Left renal cortex interstitium (tissue), 4 donors: ENCODE data around the gene DCAF11. TPM values are rescaled to one million over a fixed set of nuclear protein-coding genes. Genes with fewer than 3 reads are reported as not detected.

Experiments used
- DNase-seq, 4 donors: peaks; one replicate each; pipeline ENCODE4 v3.0.0-alpha.2; 2013; ENCODE audit warnings: low read depth in 4 of 4, low spot score in 2 of 4, missing footprints in 1 of 4
- polyA plus RNA-seq, 4 donors: library from polyadenylated mRNA; unstranded; fragments of 120-200 nt; gene quantifications; one replicate each; pipeline ENCODE4 v1.2.1, GENCODE V29; 2013; ENCODE audit not compliant: insufficient read length in 4 of 4

Gene DCAF11
- polyA plus RNA-seq, result 10 to 100 TPM; 77.2 to 88.6 (median 83.0) TPM

DNA sequence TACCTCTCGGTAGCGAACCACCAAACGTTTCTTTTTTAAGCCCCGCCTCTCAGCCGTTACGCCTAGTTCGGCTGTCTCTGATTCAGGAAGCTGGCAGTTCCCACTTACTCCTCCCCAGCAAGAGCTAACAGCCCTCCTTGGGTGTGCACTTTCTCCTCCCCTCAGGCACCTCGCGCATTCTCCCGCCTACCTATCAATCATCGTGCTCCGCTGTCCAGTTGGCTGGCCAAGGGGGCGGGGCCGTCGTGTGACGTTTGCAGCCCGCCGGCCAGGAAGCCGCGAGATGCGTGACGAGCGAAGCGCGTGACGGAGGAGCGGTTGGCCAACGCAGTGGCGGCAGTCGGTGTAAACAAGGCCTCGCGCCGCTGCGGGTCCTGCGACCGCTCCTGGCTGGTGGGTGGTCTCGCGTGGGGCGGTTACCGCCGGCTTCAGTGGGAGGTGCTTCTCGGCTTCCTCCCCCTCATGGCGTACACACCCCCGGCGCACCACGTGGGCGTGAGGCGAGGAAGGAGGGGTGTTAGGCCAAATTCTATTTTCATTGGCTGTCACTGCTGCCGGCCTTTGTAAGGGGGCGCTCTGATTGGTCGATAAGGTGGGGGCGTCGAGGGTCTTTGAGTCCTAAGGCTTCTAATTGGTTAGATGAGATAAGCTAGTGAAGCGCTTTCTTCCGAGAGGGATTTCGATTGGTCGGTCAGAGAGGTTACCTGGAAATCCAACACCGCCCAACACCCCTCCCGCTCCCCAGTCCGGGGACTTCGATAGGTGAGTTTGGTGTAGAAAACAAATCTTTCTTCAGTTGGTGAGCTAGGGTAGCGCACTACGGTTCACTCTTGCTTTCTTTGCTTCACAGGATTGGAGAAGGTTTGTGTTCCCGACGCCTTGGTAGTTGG is at the start of gene DCAF11, which contains the start of gene NRL:
Gene DCAF11, plus strand, starts transcription at position 246 of the 890 bp plus-strand sequence. CDS start 818 bp downstream, outside the sequence.
Gene NRL, minus strand, starts transcription at position 418 of the 890 bp plus-strand sequence. CDS start 32,101 bp downstream, outside the sequence.
- peak; percentile 99 to 100 (median 99) for DNase-seq

DNA sequence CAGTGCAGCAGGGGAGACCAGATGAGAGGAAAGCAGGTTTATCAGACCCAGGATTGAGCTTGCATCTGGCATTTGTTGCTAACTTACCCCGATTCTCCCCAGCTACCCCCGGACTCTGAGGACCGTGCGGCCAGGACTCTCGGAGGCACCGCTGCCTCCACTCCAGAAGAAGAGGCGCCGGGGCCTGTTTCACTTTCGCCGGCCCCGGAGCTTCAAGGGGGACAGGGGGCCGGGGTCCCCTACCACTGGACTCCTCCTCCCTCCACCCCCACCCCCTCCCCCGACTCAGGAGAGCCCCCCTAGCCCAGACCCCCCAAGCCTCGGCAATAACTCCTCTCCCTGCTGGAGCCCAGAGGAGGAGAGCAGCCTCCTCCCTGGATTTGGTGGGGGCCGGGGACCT is 49.7 kb upstream of the DCAF11 start:
- DNase-seq, result no peak

DNA sequence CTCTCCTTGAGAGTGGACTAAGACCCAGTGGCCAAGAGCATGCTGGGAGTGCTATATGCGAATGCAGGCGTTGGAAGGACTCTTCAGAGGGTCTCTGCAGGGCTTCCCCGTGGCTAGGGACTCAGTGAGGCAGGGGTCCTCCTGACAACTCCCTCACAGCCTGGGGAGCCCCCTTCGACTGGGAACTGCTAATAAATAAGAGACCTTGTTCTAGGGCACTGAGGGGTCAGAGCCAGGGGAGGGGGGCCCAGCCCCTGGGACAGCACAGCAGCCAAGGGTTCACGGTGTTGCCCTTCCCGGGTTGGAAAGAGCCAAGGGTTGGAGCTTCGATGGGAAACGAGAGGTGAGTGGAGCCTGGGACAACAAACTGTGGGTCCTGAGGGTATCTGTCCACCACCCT is 49.2 kb upstream of the DCAF11 start:
- DNase-seq, result no peak

DNA sequence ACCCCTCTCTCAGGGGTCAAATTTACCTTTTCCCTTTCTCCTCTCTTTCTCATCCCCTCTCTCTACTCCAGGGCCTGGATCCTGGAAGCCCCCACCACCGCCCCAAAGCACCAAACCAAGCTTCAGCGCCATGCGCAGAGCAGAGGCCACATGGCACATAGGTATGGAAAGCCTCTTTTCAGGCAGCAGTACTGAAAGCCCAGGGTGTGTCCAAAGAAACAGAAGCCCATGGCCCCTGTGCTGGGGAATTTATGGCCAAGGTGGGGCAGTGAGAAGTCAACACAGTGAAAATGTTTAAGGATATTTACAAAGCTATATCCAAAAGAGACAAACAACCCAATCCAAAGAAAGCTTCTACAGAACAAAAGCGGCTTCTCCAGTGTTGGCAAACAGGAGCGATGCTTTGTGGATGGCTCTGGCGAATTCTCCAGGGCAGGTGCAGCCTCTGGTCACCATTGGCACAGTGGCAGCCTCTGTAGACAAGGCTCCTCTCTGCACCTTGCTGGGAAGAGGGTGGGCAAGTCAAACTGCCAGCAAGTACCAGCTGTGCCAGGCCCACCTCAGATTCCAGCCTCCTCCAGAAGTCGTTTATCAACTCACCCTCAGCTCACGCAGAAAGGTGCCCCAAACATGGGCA is 48.0 kb upstream of the DCAF11 start:
- no peak for DNase-seq

DNA sequence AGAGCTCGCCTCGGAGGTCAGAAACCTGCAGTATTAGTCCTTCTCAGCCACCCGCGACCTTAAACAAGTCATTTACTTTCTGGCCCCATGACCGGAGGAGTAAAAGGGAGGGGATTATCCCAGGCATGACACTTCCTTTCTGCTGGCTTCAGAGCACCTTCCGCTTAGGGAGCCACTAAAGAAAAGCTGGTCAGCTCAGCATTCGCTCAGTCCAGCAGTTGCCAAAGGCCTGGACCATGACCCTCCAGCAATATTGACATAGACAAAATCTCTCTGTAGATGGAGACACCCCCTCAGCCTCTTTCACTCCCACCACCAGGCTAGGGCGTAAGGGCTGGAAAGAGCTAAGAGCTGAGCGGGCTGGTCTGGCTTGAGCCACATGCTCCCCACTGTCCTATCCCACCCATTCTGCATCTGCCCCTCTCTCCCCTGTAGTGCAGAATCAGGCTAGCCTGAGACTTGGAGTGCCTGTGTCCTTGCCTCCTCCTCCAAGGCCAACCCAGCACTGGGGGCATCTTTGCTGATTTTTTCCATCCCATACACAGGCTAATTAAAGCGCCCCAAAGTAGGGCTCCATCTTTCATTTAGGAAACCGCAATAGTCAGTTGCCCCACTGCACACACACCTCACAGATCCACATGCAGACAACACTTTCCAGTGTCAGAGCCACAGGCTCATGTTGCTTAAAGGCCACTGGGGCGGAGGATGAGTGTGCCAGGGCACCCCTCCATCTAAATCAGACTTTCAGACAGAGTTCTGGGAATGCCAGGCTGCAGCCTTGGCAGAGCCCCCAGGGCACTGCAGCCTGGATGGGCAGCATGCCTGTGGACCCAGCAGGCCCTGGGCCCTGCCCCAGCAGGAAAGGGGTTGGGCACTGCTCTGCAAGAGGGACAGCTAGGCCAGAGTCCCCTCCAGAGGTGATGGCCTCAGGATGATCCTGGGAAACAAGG is 47.2 kb upstream of the DCAF11 start:
- no peak for DNase-seq

DNA sequence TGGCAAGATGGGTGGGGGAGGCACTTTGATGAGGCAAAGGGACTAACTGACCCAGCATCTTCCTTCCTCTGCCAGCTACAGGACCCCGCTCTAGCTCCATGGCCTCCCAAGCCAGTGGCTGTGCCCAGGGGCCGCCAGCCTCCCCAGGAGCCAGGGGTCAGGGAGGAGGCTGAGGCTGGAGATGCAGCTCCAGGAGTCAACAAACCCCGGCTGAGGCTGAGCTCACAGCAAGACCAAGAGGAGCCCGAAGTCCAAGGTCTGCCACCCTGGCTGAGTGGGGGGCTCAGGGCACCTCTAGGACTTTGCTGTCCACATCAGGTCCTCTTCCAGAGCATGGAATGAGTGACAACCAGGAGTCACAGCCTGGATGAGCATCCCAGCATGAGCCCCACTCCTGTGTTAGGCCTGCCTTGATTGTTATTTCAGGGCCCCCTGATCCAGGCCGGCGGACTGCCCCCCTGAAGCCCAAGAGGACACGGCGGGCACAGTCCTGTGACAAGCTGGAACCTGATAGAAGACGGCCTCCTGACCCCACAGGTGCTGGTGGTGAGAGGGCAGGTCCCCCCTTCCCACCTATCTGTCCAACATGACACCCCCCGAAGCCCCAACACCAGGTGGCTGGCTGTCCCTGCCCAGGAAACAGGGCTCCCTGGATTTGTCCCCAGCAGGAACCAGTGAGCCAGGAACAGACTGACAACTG is 45.7 kb upstream of the DCAF11 start:
- no peak for DNase-seq

DNA sequence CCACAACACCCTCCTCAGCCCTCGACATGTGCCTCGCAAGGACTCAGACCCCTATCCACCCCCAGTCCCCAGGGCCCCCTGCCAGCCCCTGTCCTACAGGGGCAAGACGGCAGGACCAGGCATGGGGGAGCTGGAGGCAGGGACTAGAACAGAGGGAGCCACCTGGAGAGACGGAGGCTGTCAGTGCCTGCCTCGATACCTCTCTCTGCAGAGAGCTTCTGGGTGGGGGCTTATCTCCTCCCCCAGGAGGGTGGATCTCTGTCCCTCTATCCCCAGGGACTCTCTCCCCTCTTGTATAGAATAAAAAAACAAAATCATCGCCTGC is 45.2 kb upstream of the DCAF11 start:
- no peak for DNase-seq

DNA sequence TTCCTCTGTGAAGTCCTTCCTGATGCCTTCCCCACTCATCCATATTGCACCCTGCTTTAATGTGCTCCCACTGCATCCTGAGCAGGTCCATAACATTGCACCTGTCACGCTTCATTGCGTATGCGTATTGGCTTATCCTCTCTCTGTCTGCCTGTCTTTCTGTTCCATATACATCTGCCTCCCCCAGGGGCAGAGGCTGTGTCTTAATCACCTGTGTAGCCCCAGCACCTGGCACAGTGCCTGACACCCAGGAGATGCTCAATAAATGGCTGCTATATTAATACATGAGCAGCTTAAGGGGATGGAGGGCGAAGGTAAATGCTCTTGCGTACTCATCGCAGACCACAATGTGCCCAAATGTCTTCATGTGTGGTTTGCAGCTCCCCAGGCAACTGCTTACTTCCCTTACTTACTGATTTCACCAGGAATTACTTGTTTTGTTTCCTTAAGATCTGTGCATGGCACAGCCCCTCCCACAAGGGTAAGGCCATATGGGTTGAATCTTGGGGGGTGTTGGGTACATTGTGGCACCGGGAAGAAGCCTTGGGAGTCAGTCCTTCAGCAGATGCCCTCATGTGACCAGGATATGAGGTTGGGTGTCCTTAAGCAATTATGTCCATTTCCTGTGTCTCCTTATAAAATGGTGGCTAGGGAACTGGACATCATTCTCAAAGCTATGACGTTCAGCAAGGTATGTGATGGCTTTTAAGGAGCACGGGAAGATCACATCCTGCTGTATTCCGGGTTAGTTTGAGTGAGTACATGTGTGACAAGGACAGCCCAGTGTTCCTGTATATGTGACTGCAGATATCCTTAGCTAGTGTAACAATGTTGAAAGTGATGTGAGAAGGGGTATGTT is 44.1 kb upstream of the DCAF11 start:
- no peak for DNase-seq

DNA sequence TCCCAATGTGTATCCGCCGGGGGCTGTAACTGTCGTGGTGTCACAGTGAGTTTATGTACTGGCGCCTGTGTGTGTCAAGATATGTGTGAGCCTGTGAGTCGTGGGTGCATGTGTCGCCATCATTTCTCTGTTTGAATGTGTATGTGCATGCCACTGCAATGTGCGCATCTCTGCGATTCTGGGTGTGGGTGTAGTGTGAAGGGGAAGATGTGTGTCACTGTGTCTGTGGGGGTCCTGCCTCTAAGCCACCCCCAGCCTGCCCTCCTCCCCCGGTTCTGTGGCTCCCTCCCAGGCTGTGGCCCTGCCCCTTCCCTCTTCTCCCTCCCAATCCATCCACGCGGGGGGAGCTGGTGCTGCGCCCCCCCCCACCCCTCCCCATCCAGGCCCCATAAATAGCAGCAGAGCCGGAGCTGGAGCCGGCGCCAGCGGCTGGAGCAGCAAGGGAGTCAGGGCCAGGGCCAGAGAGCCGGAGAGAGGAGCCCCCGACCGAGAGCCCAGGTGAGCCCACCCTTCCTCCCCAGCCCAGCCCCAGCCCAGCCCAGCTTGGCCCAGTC is 43.4 kb upstream of the DCAF11 start, which contains the start of gene CPNE6:
Gene CPNE6, plus strand, starts transcription at position 419 of the 554 bp plus-strand sequence. CDS start 1,375 bp downstream, outside the sequence.
- no peak for DNase-seq

DNA sequence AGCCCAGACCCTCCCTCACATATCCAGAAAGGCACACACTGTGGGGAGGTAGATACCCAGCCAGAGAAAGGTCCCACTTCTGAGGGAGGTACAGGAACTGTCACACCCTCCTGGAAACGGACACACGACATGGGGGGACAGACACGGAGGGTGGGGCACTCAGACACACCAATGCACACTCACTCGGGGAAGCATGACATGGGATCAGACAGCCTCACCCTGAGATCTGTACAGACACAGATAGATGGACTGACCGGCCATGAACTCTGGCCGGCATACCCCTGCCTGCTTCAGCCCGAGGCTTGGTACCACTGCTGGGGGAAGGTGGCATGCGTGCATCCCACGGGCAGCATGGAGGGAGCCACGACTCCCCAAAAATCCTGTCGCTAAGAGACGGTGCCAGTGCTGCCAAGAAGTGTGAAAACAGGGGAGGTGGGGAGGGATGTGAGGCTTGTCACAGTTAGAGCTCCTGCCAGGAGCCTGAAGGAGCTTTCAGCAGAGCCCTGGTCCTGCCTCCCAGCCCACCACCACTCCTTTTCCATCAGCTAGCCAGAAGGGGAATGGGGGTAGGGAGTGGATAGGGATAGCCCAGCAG is 42.6 kb upstream of the DCAF11 start:
- DNase-seq, result no peak

DNA sequence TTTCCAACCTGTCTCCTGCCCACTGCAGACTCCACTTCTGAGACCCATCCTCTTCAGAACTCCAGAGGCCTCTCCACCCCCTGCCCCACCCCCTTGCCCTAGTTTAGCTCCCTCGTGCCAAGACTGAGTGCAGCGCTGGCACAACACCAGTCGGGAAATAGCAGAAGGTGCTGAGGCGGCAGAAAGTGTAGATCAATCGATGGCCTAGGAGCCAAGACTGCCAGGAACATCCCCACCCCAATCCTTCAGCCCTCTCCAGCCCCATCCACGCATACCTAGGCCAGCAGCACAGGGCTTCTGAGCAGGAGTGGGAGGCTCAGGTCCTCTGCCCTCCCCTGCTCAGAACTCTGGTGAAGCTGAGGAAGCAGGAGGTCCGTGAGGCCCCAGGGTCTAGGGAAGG is 42.1 kb upstream of the DCAF11 start:
- DNase-seq, result no peak

DNA sequence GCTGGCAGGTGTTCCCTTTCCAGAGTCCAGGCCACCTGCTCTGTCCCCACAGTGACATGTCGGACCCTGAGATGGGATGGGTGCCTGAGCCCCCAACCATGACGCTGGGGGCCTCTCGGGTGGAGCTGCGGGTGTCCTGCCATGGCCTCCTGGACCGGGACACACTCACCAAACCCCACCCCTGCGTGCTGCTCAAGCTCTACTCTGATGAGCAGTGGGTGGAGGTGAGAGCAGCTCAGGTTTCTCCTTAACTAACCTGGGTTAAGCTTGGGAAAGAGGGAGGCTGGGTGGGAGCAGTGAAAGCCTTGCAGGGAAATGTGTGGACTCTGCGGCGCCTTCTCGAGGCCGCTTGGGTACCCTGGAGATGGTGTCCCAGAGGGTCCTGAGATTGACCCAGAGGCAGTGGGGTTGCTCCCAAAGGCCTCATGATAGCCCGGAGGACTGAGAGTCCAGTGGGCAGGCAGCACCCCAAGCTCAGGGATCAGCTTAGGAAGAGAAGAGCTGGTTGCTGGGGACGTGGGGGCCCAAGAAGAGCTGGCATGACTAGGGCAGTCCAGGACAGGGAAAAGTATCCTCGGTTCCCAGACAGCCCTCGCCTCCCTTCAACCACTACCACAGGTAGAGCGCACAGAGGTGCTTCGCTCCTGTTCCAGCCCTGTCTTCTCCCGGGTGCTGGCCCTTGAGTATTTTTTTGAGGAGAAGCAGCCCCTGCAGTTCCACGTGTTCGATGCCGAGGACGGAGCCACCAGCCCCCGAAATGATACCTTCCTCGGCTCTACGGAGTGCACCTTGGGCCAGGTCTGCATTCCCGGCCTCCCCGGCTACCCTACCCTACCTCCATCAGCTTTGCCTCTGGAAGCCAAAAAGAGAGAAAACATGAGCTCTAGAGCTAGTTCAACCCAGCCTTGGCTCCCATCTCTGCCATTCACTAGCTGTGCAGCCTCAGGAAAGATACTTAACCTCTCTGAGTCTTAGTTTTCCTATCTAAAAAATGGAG is 41.4 kb upstream of the DCAF11 start:
- no peak for DNase-seq

DNA sequence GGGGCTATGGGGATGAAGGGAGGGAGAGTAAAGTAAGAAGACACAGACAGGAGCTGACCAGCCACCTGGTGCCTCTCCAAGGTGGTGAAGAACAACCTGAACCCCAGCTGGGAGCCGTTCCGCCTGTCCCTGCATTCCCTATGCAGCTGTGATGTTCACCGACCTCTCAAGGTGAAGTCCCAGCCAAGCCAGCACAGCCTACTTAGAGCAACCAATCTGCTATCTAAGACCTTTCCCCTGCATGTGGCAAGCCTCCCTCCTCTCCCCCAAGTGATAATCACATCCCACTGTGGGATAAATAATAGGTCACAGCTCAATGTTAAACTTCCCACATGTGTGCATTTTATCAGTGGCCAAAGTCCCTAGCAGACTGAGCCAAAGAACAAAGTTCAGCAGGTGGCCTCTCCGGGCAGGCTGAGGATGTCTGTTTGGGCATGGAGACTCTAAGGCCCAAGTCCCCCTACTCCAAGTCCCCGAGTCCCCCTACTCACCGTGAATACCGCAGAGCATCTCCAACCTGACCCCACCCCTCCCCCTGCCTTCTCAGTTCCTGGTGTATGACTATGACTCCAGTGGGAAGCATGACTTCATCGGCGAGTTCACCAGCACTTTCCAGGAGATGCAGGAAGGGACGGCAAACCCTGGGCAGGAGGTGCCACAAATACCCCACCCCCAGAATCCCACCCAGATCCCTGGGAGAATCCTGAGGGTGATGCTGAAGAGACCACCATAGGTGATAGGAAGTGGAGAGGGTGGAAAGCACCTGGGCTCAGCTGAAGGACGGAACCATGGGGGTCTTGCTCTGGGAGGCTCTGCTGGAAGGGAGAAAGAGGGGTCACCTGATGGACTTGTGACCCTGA is 39.7 kb upstream of the DCAF11 start:
- no peak for DNase-seq

DNA sequence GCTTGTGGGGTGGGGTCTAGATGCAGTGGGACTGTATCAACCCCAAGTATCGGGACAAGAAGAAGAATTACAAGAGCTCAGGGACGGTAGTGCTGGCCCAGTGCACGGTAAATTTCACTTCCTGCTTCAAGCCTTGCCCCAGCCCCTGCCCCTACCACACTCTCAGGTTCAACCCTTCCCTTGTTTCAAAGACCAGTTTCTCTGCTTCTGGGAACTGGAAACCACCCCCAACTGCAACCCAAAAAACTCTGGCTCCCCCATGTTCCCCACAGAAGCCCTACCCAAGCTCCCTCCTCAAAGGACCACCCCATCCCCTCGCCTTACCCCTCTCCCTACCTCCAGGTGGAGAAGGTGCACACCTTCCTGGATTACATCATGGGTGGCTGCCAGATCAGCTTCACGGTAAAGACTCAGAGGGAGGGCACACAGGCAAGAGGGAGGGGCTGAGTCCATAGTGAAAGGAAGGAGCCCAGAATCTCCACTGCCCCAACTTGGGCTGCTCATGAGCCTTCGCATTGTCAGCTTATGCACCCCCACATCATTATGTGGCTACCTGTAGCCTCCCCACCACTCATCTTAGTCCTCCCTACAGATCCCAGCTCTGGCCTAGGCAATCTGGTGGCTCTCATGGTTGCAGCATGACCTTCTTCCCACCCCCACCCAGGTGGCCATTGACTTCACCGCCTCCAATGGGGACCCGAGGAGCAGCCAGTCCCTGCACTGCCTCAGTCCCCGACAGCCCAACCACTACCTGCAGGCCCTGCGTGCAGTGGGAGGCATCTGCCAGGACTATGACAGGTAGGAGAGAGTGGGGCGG is 38.9 kb upstream of the DCAF11 start:
- DNase-seq, result no peak

DNA sequence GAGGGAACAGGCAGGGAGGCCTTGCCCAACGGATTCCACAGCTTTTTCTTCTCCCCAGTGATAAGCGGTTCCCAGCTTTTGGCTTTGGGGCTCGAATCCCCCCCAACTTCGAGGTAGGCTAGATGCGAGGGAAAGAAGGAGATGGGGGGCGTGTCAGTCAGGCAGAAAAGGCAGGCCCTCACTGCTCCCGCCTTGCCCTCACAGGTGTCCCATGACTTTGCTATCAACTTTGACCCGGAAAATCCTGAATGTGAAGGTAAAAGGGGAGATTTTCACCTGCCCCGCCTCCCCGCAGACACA is 38.3 kb upstream of the DCAF11 start:
- DNase-seq, result no peak

DNA sequence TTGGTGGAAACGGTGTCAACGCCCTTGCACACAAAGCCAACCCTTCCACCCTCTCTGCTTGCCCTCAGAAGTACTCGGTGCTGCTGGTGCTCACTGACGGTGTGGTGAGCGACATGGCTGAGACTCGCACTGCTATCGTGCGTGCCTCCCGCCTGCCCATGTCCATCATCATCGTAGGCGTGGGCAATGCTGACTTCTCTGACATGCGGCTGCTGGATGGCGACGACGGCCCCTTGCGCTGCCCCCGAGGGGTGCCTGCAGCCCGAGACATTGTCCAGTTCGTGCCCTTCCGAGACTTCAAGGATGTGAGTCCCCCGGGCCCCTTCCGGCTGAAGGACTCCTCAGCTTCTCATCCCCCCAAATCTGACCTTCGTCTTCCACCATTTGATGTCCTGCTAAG is 37.5 kb upstream of the DCAF11 start:
- no peak for DNase-seq
